DMS 273 (cell line): ENCODE data around the gene KCNMB3.

Source experiments
- DNase-seq: peaks from one replicate; lab custom pipeline; 2025; ENCODE audit not compliant: unreplicated experiment; lab: John Stamatoyannopoulos, UW

The KCNMB3 gene

GRCh38 chr3:179200790-179201189, 50.1 kb downstream of the KCNMB3 start:
- DNase-seq: no peak

GRCh38 chr3:179196700-179197099, 54.2 kb downstream of the KCNMB3 start:
- DNase-seq: no peak

GRCh38 chr3:179196098-179196497, 54.8 kb downstream of the KCNMB3 start:
- no peak for DNase-seq

DNA sequence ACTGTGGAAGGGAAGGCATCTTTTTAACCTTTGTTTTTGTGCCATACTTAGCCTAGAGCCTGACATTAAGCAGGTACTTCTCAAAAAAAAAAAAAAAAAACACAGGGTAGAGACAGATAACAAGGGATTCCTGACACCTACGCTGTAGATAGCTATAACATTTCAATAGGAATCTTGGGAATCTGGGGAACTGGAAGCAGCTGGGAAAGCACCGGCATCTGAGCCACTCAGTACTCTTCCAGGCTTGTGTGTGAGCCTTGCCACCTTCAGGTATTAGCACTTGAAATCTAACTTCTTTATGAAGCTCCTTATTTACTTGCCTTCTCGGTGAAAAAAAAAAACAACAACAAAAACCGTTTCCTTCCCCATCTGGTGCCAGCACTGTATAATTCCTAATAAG, 56.0 kb downstream of the KCNMB3 start:
- no peak for DNase-seq
